ENCODE data around the gene CLASRP. TPM values are rescaled to one million over a fixed set of nuclear protein-coding genes. Genes with fewer than 3 reads are reported as not detected.

The CLASRP gene
- total and polyA plus RNA-seq, 11 donors = 25.8 to 68.2 (median 32.4) TPM

GRCh38 chr19:45075301-45076028 lies 36.6 kb downstream of the CLASRP start:
- ATAC-seq = peak; percentile 8 to 72 (median 52)

GRCh38 chr19:45076029-45076850 lies 37.4 kb downstream of the CLASRP start, which contains the start of gene ZNF296:
TSS of gene ZNF296 (minus strand) at chr19:45076478. CDS start at chr19:45076373, 105 bp downstream.
- intact Hi-C loops (cut with DNase I) = loop anchor here in 1 of 10 donors (5.0 kb wide), 2 partner anchors 39 to 101 kb away; partner anchors contain the start of genes BLOC1S3, CLASRP and TRAPPC6A
- 2 to 8% (median 3%) methylated on average over 18 to 81 of the region's 81 CpGs for WGBS, 4 donors
- H3K27ac ChIP-seq = peak within 1 kb of the TSS in 9 of 12 donors; percentile 5 to 86 (median 38)
- H3K4me3 ChIP-seq = peak within 1 kb of the TSS; percentile 16 to 75 (median 48)
- peaks cover 0 to 17% (median 3%) of the 10 kb centered on the region in 9 donors for H3K36me3 ChIP-seq
- peaks cover 6 to 47% (median 28%) of the 10 kb centered on the region in 12 donors for H3K4me1 ChIP-seq
- ATAC-seq (peak; percentile 42 to 73 (median 72)), DNase-seq (peak; percentile 59 to 88 (median 74))
- peak in 1 of 2 donors; percentile 46 for TF ChIP-seq POLR2A (IDR thresholded peaks at IDR 0.05)
- TF ChIP-seq CTCF (IDR thresholded peaks at IDR 0.05) = no peak
- H3K9me3 ChIP-seq = no peaks in the 10 kb centered on the region
- no peaks in the 10 kb centered on the region for H3K27me3 ChIP-seq

More at GRCh38 chr19:45075301-45076028, 36.6 kb downstream of the CLASRP start:
- Histone ChIP-seq H3K9me3 (no peaks in the 10 kb centered on the region), H3K4me3 (peak overlapping the region; percentile 16 to 75 (median 48)), H3K4me1 (peaks cover 6 to 41% (median 24%) of the 10 kb centered on the region in 12 donors), H3K27ac (peak overlapping the region in 8 of 12 donors; percentile 5 to 86 (median 38)), H3K36me3 (peaks cover 0 to 25% (median 11%) of the 10 kb centered on the region in 9 donors), H3K27me3 (no peaks in the 10 kb centered on the region)
- 24 to 47% (median 34%) methylated on average over 15 to 26 of the region's 26 CpGs for WGBS, 4 donors
- peak; percentile 62 to 88 (median 77) for DNase-seq
- intact Hi-C loops (cut with DNase I) = loop anchor here in 1 of 10 donors (5.0 kb wide), 2 partner anchors 38 to 102 kb away; partner anchors contain the start of genes BLOC1S3, CLASRP and TRAPPC6A
- TF ChIP-seq POLR2A (IDR thresholded peaks at IDR 0.05) (no peak), CTCF (IDR thresholded peaks at IDR 0.05) (no peak)

- no peak for ATAC-seq
- H3K36me3 ChIP-seq = peaks cover 0 to 9% (median 6%) of the 10 kb centered on the region in 9 donors
- intact Hi-C loops (cut with DNase I) = loop anchor here in 1 of 10 donors (5.0 kb wide), 2 partner anchors 40 to 100 kb away; partner anchors contain the start of genes BLOC1S3, CLASRP and TRAPPC6A
- WGBS, 4 donors = 82 to 85% (median 84%) methylated on average over 15 of the region's 15 CpGs
- peak overlapping the region in 8 of 12 donors; percentile 47 to 75 (median 52) for H3K4me3 ChIP-seq
- H3K27ac ChIP-seq = peak overlapping the region in 2 of 12 donors; percentile 12 to 86
- H3K9me3 ChIP-seq = no peaks in the 10 kb centered on the region
- peaks cover 6 to 47% (median 28%) of the 10 kb centered on the region in 12 donors for H3K4me1 ChIP-seq
- no peak for DNase-seq
- H3K27me3 ChIP-seq = no peaks in the 10 kb centered on the region
- TF ChIP-seq CTCF (IDR thresholded peaks at IDR 0.05) (no peak), POLR2A (IDR thresholded peaks at IDR 0.05) (no peak)
These were observed 38.2 kb downstream of the CLASRP start for GRCh38 chr19:45076851-45077730.

All from heart left ventricle (tissue), 16 donors.